ENCODE results near the gene HHAT.

The HHAT gene

GRCh38 chr1:210361665-210362064 is 33.0 kb downstream of the HHAT start:
- no peak for DNase-seq

GRCh38 chr1:210362526-210362925 is 33.8 kb downstream of the HHAT start:
- no peak for DNase-seq

- DNase-seq, result no peak
These were observed 34.4 kb downstream of the HHAT start for GRCh38 chr1:210363119-210363518.

- no peak for DNase-seq
These were observed 35.8 kb downstream of the HHAT start for GRCh38 chr1:210364479-210364878.

- DNase-seq, result no peak
These were observed 38.1 kb downstream of the HHAT start for GRCh38 chr1:210366767-210367166.

- no peak for DNase-seq
These were observed 38.9 kb downstream of the HHAT start for GRCh38 chr1:210367566-210367965.

- no peak for DNase-seq
These were observed 40.7 kb downstream of the HHAT start for GRCh38 chr1:210369425-210369824.

GRCh38 chr1:210371916-210372315 is 43.2 kb downstream of the HHAT start:
- DNase-seq, result no peak

GRCh38 chr1:210372491-210372890 is 43.8 kb downstream of the HHAT start:
- DNase-seq, result no peak

- DNase-seq, result no peak
These were observed 44.4 kb downstream of the HHAT start for GRCh38 chr1:210372931-210373627.

- DNase-seq, result no peak
These were observed 44.9 kb downstream of the HHAT start for GRCh38 chr1:210373628-210373877.

- DNase-seq, result peak; percentile 23
These were observed 45.3 kb downstream of the HHAT start for GRCh38 chr1:210373878-210374599.

- no peak for DNase-seq
These were observed 45.9 kb downstream of the HHAT start for GRCh38 chr1:210374600-210374953.

GRCh38 chr1:210376836-210377372 is 48.2 kb downstream of the HHAT start:
- no peak for DNase-seq

- DNase-seq, result no peak
These were observed 49.1 kb downstream of the HHAT start for GRCh38 chr1:210377731-210378333.

GRCh38 chr1:210378736-210379135 is 50.0 kb downstream of the HHAT start:
- no peak for DNase-seq

GRCh38 chr1:210381934-210382333 is 53.2 kb downstream of the HHAT start:
- no peak for DNase-seq

GRCh38 chr1:210384625-210385024 is 55.9 kb downstream of the HHAT start:
- DNase-seq, result no peak

GRCh38 chr1:210385228-210385627 is 56.5 kb downstream of the HHAT start:
- no peak for DNase-seq

GRCh38 chr1:210394281-210394821 is 65.6 kb downstream of the HHAT start:
- DNase-seq, result no peak

- no peak for DNase-seq
These were observed 67.8 kb downstream of the HHAT start for GRCh38 chr1:210396541-210396940.

- no peak for DNase-seq
These were observed 68.5 kb downstream of the HHAT start for GRCh38 chr1:210397252-210397651.

GRCh38 chr1:210397681-210398080 is 69.0 kb downstream of the HHAT start:
- DNase-seq, result no peak

- DNase-seq, result no peak
These were observed 69.8 kb downstream of the HHAT start for GRCh38 chr1:210398466-210398865.

Measured in NCI-H524 treated with DMSO at 0.1 percent for 48 hours (cell line).